Measurements from ENCODE around the gene STAT1.
A peak's percentile ranks its signal among the peaks of the same experiment; 100 is the strongest.

The STAT1 gene

DNA sequence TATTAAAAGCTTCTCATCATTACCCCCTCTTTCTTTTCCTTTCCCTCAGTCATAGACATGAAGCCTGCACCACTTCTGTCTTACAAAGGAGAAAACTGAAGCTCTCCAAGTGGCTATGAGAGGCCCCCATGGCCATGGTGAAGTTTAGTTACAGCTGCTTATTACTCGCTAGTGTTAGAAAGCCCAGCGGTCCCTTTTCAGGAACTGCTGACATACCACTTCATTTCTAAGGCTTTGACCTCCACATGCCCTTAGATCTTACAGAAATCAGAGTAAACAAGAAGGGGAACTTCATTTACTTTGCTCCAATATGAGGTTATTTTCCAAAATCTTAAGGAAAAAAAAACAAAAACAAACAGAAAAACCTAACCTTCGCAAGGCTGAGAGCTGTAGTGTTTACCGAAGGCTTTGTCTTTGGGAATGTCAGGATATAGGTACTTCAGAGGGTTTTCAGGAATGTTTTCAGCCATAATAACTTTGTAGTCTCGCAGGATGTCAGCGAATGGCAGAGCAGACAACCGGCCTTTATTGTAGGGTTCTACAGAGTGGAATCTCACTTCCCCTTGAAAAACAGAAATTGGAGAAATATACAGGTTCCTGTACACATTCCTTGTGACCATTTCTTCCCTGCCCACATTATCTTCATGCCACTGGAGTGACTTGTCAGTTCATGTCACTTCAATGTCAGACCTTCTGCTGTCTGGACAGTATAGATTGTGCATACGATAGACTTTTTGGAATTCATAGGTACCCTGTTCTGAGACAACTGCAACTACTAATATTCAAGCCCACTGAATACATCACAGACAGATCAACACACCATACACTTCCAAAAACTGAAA is 18.8 kb upstream of the STAT1 start:
- no peak overlapping the region for H3K27ac ChIP-seq (ENCODE audit: low read length)
- H2AFZ ChIP-seq (ENCODE audit: low read depth, low read length): no peak overlapping the region

DNA sequence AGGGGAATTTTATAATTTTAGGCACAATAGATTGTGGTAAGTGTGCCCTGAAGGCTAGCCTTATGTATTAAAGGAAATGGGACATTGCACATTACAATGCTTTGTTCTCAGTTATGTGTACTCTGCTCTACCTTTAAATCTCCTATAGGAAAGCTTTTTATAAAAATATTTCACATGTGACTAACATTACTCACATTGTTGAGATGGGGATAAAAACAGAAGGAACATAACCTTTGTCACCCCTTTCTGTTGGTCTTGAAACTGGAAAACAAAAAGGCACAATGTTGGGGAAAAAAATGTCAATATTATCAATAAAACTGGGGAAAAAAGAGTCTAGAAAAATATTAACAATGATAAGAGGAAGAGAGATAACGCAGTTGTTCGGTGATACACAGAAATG is 17.3 kb upstream of the STAT1 start:
- no peak overlapping the region for H3K4me2 ChIP-seq (ENCODE audit: insufficient read depth, low read length)
- no peak overlapping the region for H3K4me3 ChIP-seq (ENCODE audit: low read depth in 1 of 2, low read length in 2 of 2)
- TF ChIP-seq EZH2 (IDR thresholded peaks at IDR 0.05; ENCODE audit: borderline replicate concordance, low read depth, low read length, severe bottlenecking): no peak
- TF ChIP-seq, protein P1, sequence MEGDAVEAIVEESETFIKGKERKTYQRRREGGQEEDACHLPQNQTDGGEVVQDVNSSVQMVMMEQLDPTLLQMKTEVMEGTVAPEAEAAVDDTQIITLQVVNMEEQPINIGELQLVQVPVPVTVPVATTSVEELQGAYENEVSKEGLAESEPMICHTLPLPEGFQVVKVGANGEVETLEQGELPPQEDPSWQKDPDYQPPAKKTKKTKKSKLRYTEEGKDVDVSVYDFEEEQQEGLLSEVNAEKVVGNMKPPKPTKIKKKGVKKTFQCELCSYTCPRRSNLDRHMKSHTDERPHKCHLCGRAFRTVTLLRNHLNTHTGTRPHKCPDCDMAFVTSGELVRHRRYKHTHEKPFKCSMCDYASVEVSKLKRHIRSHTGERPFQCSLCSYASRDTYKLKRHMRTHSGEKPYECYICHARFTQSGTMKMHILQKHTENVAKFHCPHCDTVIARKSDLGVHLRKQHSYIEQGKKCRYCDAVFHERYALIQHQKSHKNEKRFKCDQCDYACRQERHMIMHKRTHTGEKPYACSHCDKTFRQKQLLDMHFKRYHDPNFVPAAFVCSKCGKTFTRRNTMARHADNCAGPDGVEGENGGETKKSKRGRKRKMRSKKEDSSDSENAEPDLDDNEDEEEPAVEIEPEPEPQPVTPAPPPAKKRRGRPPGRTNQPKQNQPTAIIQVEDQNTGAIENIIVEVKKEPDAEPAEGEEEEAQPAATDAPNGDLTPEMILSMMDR (IDR thresholded peaks at IDR 0.05; ENCODE audit: borderline replicate concordance, extremely low read depth, low read length, poor library complexity, severe bottlenecking): no peak

More for the DNA sequence above, 18.8 kb upstream of the STAT1 start:
- no peaks in the 10 kb centered on the region for H4K20me1 ChIP-seq (ENCODE audit: insufficient read depth, low read length)
- no peaks in the 10 kb centered on the region for H3K36me3 ChIP-seq (ENCODE audit: insufficient read depth, low read length)
- no peaks in the 10 kb centered on the region for H3K79me2 ChIP-seq (ENCODE audit: insufficient read depth, low read length)
- DNase-seq (no peak), ATAC-seq (ENCODE audit: insufficient read depth, low read depth) (no peak)
- TF ChIP-seq, protein P1 (IDR thresholded peaks at IDR 0.05; ENCODE audit: borderline replicate concordance, extremely low read depth, low read length, poor library complexity, severe bottlenecking): no peak
- TF ChIP-seq EZH2 (IDR thresholded peaks at IDR 0.05; ENCODE audit: borderline replicate concordance, low read depth, low read length, severe bottlenecking): no peak
- no peak overlapping the region for H3K9ac ChIP-seq (ENCODE audit: low read depth, low read length)
- H3K4me3 ChIP-seq (ENCODE audit: low read depth in 1 of 2, low read length in 2 of 2): no peak overlapping the region
- no peaks in the 10 kb centered on the region for H3K27me3 ChIP-seq (ENCODE audit: insufficient read depth, low read length, poor library complexity)
- peaks cover 27% of the 10 kb centered on the region for H3K4me1 ChIP-seq (ENCODE audit: insufficient read depth, low read length)
- no peak overlapping the region for H3K4me2 ChIP-seq (ENCODE audit: insufficient read depth, low read length)
- no peaks in the 10 kb centered on the region for H3K9me3 ChIP-seq (ENCODE audit: insufficient read depth, low read length, severe bottlenecking)

DNA sequence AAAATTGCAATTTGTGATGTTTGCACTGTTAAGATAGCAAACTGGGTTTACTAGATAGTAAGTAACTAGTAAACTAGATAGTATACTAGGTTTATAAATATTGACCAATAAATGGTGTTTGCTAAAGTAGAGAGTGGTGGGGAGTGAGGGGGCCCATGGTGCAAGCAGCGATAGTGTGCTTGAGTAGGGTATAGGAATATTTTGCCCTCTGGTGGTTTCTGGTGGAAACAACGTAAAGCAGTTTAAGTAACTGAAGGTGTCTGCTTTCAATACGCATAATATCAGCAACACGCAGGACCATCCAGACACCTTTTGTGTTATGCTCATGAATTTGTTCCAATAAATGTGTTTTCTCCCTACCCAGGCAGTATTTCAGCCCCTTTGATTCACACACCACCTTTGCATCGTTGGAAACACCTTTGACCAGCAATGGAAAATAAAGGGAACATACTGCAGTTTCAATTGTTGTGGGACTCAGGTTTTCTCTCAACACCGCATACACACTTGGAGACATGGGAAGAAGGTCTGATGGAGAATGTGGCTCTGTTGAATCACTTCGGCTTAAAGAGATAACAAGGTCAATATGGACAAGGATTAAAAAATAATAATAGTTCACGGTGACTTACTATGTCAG is 16.7 kb upstream of the STAT1 start:
- ATAC-seq (ENCODE audit: insufficient read depth, low read depth) (peak; percentile 87), DNase-seq (peak; percentile 54)
- Histone ChIP-seq H3K4me2 (ENCODE audit: insufficient read depth, low read length) (no peak overlapping the region), H3K79me2 (ENCODE audit: insufficient read depth, low read length) (no peaks in the 10 kb centered on the region), H3K27me3 (ENCODE audit: insufficient read depth, low read length, poor library complexity) (no peaks in the 10 kb centered on the region), H4K20me1 (ENCODE audit: insufficient read depth, low read length) (no peaks in the 10 kb centered on the region), H3K9me3 (ENCODE audit: insufficient read depth, low read length, severe bottlenecking) (no peaks in the 10 kb centered on the region), H3K4me1 (ENCODE audit: insufficient read depth, low read length) (peaks cover 27% of the 10 kb centered on the region), H3K27ac (ENCODE audit: low read length) (no peak overlapping the region), H3K9ac (ENCODE audit: low read depth, low read length) (no peak overlapping the region), H2AFZ (ENCODE audit: low read depth, low read length) (no peak overlapping the region), H3K4me3 (ENCODE audit: low read depth in 1 of 2, low read length in 2 of 2) (no peak overlapping the region), H3K36me3 (ENCODE audit: insufficient read depth, low read length) (no peaks in the 10 kb centered on the region)
- TF ChIP-seq, protein P1 (IDR thresholded peaks at IDR 0.05; ENCODE audit: borderline replicate concordance, extremely low read depth, low read length, poor library complexity, severe bottlenecking): peak; percentile 79
- TF ChIP-seq EZH2 (IDR thresholded peaks at IDR 0.05; ENCODE audit: borderline replicate concordance, low read depth, low read length, severe bottlenecking): no peak

More for the DNA sequence above, 17.3 kb upstream of the STAT1 start:
- Histone ChIP-seq H3K9ac (ENCODE audit: low read depth, low read length) (no peak overlapping the region), H3K27me3 (ENCODE audit: insufficient read depth, low read length, poor library complexity) (no peaks in the 10 kb centered on the region), H4K20me1 (ENCODE audit: insufficient read depth, low read length) (no peaks in the 10 kb centered on the region), H3K27ac (ENCODE audit: low read length) (no peak overlapping the region), H2AFZ (ENCODE audit: low read depth, low read length) (no peak overlapping the region), H3K9me3 (ENCODE audit: insufficient read depth, low read length, severe bottlenecking) (no peaks in the 10 kb centered on the region), H3K79me2 (ENCODE audit: insufficient read depth, low read length) (no peaks in the 10 kb centered on the region), H3K4me1 (ENCODE audit: insufficient read depth, low read length) (peaks cover 27% of the 10 kb centered on the region), H3K36me3 (ENCODE audit: insufficient read depth, low read length) (no peaks in the 10 kb centered on the region)
- ATAC-seq (ENCODE audit: insufficient read depth, low read depth) (no peak), DNase-seq (no peak)
